ENCODE data around the gene RRAD. TPM values are rescaled to one million over a fixed set of nuclear protein-coding genes. Genes with fewer than 3 reads are reported as not detected.

RRAD gene
- polyA plus RNA-seq, 1 donor from 2014 or later = 1.0 TPM

- H3K27ac ChIP-seq (ENCODE audit: low read length) = no peak overlapping the region
Observed at GRCh38 chr16:66881014-66881417, 44.3 kb downstream of the RRAD start.

GRCh38 chr16:66880288-66881013 lies 44.9 kb downstream of the RRAD start, which contains the start of gene PDP2:
PDP2 (plus strand) TSS chr16:66880515; CDS start chr16:66884285, 3,770 bp downstream.
- no peaks in the 10 kb centered on the region for H3K79me2 ChIP-seq (replicated peaks; ENCODE audit: insufficient read depth, low read length)
- no peaks in the 10 kb centered on the region for H3K9me2 ChIP-seq (ENCODE audit: insufficient read depth, low read length)
- H3K36me3 ChIP-seq (ENCODE audit: insufficient read depth, low read length) = no peaks in the 10 kb centered on the region
- H4K20me1 ChIP-seq (ENCODE audit: insufficient read depth) = no peaks in the 10 kb centered on the region
- no peaks in the 10 kb centered on the region for H3K9me3 ChIP-seq (ENCODE audit: low read length)
- H3K27ac ChIP-seq (ENCODE audit: low read length) = no peak within 1 kb of the TSS
- H2AFZ ChIP-seq (ENCODE audit: low read depth, low read length) = peak within 1 kb of the TSS; percentile 48
- H3K27me3 ChIP-seq (ENCODE audit: insufficient read depth, low read depth, low read length) = no peaks in the 10 kb centered on the region
- H3K4me3 ChIP-seq (ENCODE audit: low read length) = peak within 1 kb of the TSS; percentile 83
- H3K9ac ChIP-seq (ENCODE audit: low read length) = peak within 1 kb of the TSS; percentile 62
- peak within 1 kb of the TSS; percentile 68 for H3K4me2 ChIP-seq (ENCODE audit: low read length)
- no peaks in the 10 kb centered on the region for H3F3A ChIP-seq (ENCODE audit: insufficient read depth, low read length, poor library complexity, severe bottlenecking)
- TF ChIP-seq CTCF (IDR thresholded peaks at IDR 0.05; ENCODE audit: poor library complexity, severe bottlenecking) (no peak), RAD21 (conservative IDR thresholded peaks at IDR 0.05) (no peak), EP300 (conservative IDR thresholded peaks at IDR 0.05; ENCODE audit: poor library complexity, severe bottlenecking) (no peak), POLR2AphosphoS5 (IDR thresholded peaks at IDR 0.05) (peak; percentile 84), EZH2 (IDR thresholded peaks at IDR 0.05; ENCODE audit: borderline replicate concordance, insufficient read depth, low read length, poor library complexity, severe bottlenecking) (no peak), TAF1 (IDR thresholded peaks at IDR 0.05; ENCODE audit: low read depth) (peak; percentile 55), SMC3 (conservative IDR thresholded peaks at IDR 0.05; ENCODE audit: poor library complexity) (no peak), MXI1 (conservative IDR thresholded peaks at IDR 0.05; ENCODE audit: poor library complexity, severe bottlenecking) (peak; percentile 96)

More at GRCh38 chr16:66881014-66881417, 44.3 kb downstream of the RRAD start:
- no peaks in the 10 kb centered on the region for H3K27me3 ChIP-seq (ENCODE audit: insufficient read depth, low read depth, low read length)
- peak overlapping the region; percentile 83 for H3K4me3 ChIP-seq (ENCODE audit: low read length)
- H4K20me1 ChIP-seq (ENCODE audit: insufficient read depth) = no peaks in the 10 kb centered on the region
- TF ChIP-seq POLR2AphosphoS5 (IDR thresholded peaks at IDR 0.05) (no peak), EZH2 (IDR thresholded peaks at IDR 0.05; ENCODE audit: borderline replicate concordance, insufficient read depth, low read length, poor library complexity, severe bottlenecking) (no peak), SMC3 (conservative IDR thresholded peaks at IDR 0.05; ENCODE audit: poor library complexity) (no peak), MXI1 (conservative IDR thresholded peaks at IDR 0.05; ENCODE audit: poor library complexity, severe bottlenecking) (peak; percentile 4), EP300 (conservative IDR thresholded peaks at IDR 0.05; ENCODE audit: poor library complexity, severe bottlenecking) (no peak), RAD21 (conservative IDR thresholded peaks at IDR 0.05) (no peak), CTCF (IDR thresholded peaks at IDR 0.05; ENCODE audit: poor library complexity, severe bottlenecking) (no peak), TAF1 (IDR thresholded peaks at IDR 0.05; ENCODE audit: low read depth) (no peak), REST (IDR thresholded peaks at IDR 0.05; ENCODE audit: borderline replicate concordance) (no peak)
- H3K9me3 ChIP-seq (ENCODE audit: low read length) = no peaks in the 10 kb centered on the region
- H3K9me2 ChIP-seq (ENCODE audit: insufficient read depth, low read length) = no peaks in the 10 kb centered on the region
- H2AFZ ChIP-seq (ENCODE audit: low read depth, low read length) = peak overlapping the region; percentile 23
- H3F3A ChIP-seq (ENCODE audit: insufficient read depth, low read length, poor library complexity, severe bottlenecking) = no peaks in the 10 kb centered on the region
- H3K79me2 ChIP-seq (replicated peaks; ENCODE audit: insufficient read depth, low read length) = no peaks in the 10 kb centered on the region
- H3K36me3 ChIP-seq (ENCODE audit: insufficient read depth, low read length) = no peaks in the 10 kb centered on the region
- H3K4me2 ChIP-seq (ENCODE audit: low read length) = peak overlapping the region; percentile 68
- peak overlapping the region; percentile 62 for H3K9ac ChIP-seq (ENCODE audit: low read length)
